Stimulated activated effector memory CD8-positive, alpha-beta T cell treated with anti-CD3 and anti-CD28 coated beads, Interleukin-12 subunit alpha, Interleukin-12 subunit beta, amount 100 ng/mL, for 72 hours (primary cell): ENCODE measurements around the gene CACNB4.
"Not testable (repeated sequence)": the region's sequence is repeated elsewhere in the genome, so short reads cannot be mapped to it uniquely, and the experiment has no call there.

Experiments
- ATAC-seq: fragments of 150-1000 bp; cut with Tn5 transposase; 2 replicates; pipeline ENCODE4 v1.10.0; 2021
- DNase-seq, 2 donors: peaks; one replicate each; pipeline ENCODE4 v3.0.0; 2021 to 2022; ENCODE audit warnings: low spot score in 2 of 2
- H3K27ac Mint-ChIP-seq: one replicate; pipeline ENCODE4 v1.8.0; 2022; ENCODE audit warnings: mild to moderate bottlenecking, mixed read lengths
- H3K36me3 Mint-ChIP-seq: one replicate; pipeline ENCODE4 v1.8.0; 2022; ENCODE audit warnings: mild to moderate bottlenecking, mixed read lengths
- H3K4me1 Mint-ChIP-seq: one replicate; pipeline ENCODE4 v1.8.0; 2022; ENCODE audit warnings: mixed read lengths
- H3K4me3 Mint-ChIP-seq: one replicate; pipeline ENCODE4 v1.8.0; 2022; ENCODE audit warnings: mild to moderate bottlenecking, mixed read lengths
- H3K9me3 Mint-ChIP-seq: one replicate; pipeline ENCODE4 v1.8.0; 2022; ENCODE audit warnings: mixed read lengths

The CACNB4 gene

GRCh38 chr2:152049541-152049940 lies 49.3 kb downstream of the CACNB4 start:
- H3K4me3 Mint-ChIP-seq = no peak overlapping the region
- no peak for ATAC-seq
- no peak for DNase-seq
- no peaks in the 10 kb centered on the region for H3K36me3 Mint-ChIP-seq
- H3K9me3 Mint-ChIP-seq = no peaks in the 10 kb centered on the region
- no peak overlapping the region for H3K27ac Mint-ChIP-seq
- H3K4me1 Mint-ChIP-seq = no peaks in the 10 kb centered on the region

DNA sequence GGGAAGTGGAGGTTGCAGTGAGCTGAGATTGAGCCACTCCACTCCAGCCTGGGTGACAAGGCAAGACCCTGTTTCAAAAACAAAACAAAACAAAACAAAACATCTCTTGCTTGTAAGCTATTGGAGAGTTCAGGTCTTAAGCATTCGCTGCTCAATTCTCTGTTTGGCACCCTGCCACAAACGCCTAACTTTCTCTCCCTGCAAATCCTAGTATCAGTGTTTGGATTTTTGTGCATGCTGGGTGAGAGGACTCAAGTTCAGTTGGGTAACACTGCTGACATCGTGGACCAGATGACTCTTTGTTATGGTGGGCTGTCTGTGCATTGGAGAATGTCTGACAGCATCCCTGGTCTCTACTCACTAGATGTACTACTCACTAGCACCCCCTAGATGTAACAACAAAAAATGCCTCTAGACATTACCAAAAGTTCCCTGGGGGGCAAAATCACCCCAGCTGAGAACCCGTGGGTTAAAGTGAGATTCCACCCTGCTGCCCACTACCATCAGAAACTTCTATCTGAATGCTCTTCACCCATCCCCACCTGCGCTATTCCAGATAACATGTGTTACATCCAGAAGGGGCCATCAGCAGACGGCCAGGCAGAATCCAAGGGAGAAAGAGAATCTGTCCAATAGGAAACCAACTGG lies 50.9 kb downstream of the CACNB4 start:
- H3K4me3 Mint-ChIP-seq = no peak overlapping the region
- no peaks in the 10 kb centered on the region for H3K36me3 Mint-ChIP-seq
- no peaks in the 10 kb centered on the region for H3K9me3 Mint-ChIP-seq
- no peak overlapping the region for H3K27ac Mint-ChIP-seq
- ATAC-seq (no peak), DNase-seq (no peak)
- no peaks in the 10 kb centered on the region for H3K4me1 Mint-ChIP-seq

GRCh38 chr2:152046940-152047339 lies 51.9 kb downstream of the CACNB4 start:
- Mint-ChIP-seq H3K4me1 (no peaks in the 10 kb centered on the region), H3K9me3 (no peaks in the 10 kb centered on the region), H3K36me3 (no peaks in the 10 kb centered on the region), H3K27ac (no peak overlapping the region), H3K4me3 (no peak overlapping the region)
- ATAC-seq = no peak
- no peak for DNase-seq

DNA sequence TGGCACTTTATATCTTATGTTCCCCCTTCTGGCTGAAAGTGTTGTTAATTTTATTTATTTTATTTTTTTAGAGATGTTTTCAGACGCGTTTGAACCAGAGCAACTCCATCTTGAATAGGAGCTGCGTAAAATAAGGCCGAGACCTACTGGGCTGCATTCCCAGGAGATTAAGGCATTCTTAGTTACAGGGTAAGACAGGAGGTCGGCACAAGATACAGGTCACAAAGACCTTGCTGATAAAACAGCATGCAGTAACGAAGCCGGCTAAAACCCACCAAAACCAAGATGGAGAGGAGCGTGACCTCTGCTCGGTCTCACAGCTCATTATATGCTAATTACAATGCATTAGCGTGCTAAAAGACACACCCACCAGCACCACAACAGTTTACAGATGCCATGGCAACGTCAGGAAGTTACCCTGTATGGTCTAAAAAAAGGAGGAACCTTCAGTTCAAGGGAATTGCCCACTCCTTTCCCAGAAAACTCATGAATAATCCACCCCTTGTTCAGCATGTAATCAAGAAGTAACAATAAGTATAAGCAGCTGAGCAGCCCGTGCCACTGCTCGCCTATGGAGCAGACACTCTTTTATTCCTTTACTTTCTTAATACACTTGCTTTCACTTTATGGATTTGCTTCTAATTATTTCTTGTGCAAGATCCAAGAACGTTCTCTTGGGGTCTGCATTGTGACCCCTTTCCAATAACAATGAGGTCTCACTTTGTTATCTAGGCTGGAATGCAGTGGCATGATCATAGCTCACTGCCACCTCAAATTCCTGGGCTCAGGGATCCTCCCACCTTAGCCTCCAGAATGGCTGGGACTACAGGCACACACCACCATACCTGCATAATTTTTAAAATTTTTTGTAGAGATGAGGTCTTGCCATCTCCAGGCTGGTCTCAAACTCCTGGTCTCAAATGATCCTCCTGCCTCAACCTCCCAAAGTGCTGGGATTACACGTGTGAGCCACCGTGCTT lies 55.9 kb downstream of the CACNB4 start:
- Mint-ChIP-seq H3K9me3 (no peaks in the 10 kb centered on the region), H3K36me3 (no peaks in the 10 kb centered on the region), H3K4me1 (no peaks in the 10 kb centered on the region), H3K4me3 (no peak overlapping the region), H3K27ac (no peak overlapping the region)
- ATAC-seq (no peak), DNase-seq (no peak)

DNA sequence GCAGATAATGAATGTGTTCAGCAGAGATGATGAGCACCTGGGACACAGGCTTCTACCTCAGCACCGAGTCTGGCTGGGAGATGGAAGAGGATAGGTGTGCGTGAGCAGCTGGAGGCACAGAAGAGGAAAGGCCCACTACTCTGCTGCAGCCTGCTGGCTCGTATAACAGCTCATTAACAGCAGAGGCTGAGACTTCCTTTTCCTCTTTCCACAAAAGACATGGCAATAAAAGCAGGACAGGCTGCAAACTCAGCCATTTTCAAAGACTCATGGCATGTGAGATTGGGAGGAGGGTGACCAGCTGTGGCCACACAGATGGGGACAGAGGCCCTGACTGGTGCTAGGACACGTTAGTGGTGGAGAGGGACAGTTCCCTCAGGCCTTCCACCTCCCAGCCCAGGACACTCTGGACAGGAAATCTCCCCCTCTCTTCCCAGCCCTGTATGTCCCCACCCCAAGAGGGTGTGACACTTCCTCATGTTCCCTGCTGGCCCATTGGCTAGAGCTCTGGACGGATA lies 60.3 kb downstream of the CACNB4 start:
- no peak overlapping the region for H3K4me3 Mint-ChIP-seq
- H3K4me1 Mint-ChIP-seq = no peaks in the 10 kb centered on the region
- ATAC-seq (no peak), DNase-seq (no peak)
- H3K27ac Mint-ChIP-seq = no peak overlapping the region
- no peaks in the 10 kb centered on the region for H3K36me3 Mint-ChIP-seq
- no peaks in the 10 kb centered on the region for H3K9me3 Mint-ChIP-seq

DNA sequence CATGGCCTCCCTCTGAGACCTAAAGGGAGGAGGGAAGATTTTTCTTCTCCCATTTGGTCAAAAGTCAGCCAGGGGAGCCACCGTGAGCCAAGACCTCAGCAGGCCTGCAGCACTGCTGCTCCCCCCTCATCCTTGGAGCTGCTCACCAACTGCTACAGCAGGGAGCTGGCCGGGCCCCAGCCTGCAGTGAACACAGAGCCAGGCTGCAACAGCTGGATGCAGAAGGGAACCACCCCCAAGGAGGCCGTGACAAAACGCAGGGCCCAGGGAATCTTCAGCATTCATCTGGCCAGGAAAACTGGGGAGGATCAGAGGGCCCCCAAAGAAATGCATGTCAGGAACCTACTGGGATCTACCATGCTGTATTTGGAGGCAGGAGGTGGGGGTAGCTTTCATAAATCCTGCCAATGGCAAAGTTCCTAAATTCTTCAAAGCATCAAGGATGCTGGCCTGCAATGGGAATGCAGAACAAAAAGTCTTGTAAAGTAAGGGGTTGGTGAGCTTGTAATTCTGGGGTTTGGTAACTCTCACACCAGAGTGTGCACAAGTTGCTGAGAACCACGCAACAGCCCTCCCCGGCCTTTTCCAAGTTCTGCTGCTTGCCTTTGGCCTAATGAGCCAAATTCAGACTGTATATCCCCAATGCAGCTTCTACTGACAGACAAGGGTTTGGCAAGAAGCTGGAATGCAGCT lies 61.0 kb downstream of the CACNB4 start:
- no peaks in the 10 kb centered on the region for H3K4me1 Mint-ChIP-seq
- H3K36me3 Mint-ChIP-seq = no peaks in the 10 kb centered on the region
- no peak for ATAC-seq
- DNase-seq = no peak
- no peak overlapping the region for H3K27ac Mint-ChIP-seq
- no peaks in the 10 kb centered on the region for H3K9me3 Mint-ChIP-seq
- no peak overlapping the region for H3K4me3 Mint-ChIP-seq

DNA sequence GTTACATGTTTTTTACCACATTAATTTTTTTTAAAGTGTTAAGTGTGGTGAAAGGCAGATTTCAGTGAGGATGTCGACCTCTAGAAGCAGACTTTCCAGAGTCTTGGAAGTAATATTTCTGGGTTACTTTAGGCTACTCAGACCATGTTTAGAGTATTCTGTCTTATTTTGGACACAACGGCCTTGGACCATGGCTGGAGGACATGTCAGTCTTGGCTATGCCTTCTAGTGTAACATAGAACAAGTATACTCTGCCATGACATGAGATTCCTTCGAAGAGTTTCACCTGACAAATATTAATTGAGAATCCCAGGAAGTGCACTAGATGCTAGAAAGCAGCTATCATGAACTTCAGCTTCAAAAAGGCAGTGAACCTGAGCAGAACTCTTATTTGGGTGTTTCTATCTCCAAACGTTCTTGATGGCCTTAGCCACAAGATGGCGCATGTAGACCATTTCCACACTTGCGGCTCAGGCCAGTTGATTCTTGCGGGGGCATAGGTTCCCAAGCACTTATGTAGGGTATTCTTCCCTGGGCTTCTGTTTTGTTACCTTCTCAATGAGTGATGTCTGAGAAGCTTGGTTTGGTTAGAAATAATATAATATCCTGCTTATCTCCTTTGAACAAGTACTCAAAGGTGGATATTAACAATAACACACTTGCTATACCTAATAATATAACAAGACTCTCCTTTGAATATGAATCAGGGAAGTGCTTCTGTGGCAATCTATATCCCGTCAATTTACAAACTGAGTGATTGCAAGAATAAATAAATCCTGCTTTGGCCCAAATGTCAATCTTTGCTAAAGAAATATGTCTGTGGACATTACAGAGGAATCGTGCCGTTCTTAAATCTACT lies 62.0 kb downstream of the CACNB4 start:
- Mint-ChIP-seq H3K9me3 (no peaks in the 10 kb centered on the region), H3K36me3 (no peaks in the 10 kb centered on the region), H3K4me3 (no peak overlapping the region), H3K4me1 (no peaks in the 10 kb centered on the region), H3K27ac (no peak overlapping the region)
- ATAC-seq = peak; percentile 74
- DNase-seq = peak; percentile 30 to 63

GRCh38 chr2:152034257-152034801 lies 64.5 kb downstream of the CACNB4 start:
- Mint-ChIP-seq H3K27ac (no peak overlapping the region), H3K4me3 (no peak overlapping the region), H3K9me3 (no peaks in the 10 kb centered on the region), H3K36me3 (no peaks in the 10 kb centered on the region), H3K4me1 (no peaks in the 10 kb centered on the region)
- DNase-seq = no peak
- no peak for ATAC-seq

- Mint-ChIP-seq H3K9me3 (no peaks in the 10 kb centered on the region), H3K36me3 (no peaks in the 10 kb centered on the region), H3K4me1 (no peaks in the 10 kb centered on the region), H3K27ac (no peak overlapping the region), H3K4me3 (no peak overlapping the region)
- ATAC-seq = no peak
- DNase-seq = no peak
Measured at GRCh38 chr2:152033011-152033925, 65.6 kb downstream of the CACNB4 start.

DNA sequence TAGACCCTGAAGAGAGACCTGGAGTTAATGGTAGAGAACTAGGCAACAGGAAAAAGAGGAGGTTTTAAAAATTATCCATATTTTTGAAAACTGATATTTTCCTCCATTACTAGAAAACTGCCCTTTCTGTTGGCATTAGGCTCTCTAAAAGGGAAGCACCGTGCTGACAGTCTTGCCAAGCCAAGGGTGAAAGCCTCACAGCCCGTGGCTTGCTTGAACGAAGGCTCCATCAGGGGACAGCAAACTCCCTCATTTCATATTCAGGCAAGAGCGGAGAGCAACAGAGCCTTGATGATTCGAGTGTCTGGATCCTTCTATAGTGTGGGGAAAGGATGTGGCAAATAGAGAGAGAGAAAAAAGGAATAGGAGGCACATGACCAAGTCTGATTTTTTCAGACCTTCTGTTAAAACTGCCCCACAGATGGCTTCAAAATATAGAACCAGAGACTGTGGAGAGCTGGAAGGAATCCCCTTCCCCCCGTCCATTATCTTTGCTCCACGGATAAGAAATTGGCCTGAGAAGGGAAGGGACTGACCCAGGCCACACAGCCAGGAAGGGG lies 67.0 kb downstream of the CACNB4 start:
- no peak for DNase-seq
- Mint-ChIP-seq H3K36me3 (no peaks in the 10 kb centered on the region), H3K27ac (no peak overlapping the region), H3K4me1 (no peaks in the 10 kb centered on the region), H3K4me3 (no peak overlapping the region), H3K9me3 (no peaks in the 10 kb centered on the region)
- no peak for ATAC-seq

- not testable (repeated sequence) for ATAC-seq, H3K9me3 Mint-ChIP-seq, H3K36me3 Mint-ChIP-seq, H3K27ac Mint-ChIP-seq, H3K4me1 Mint-ChIP-seq, H3K4me3 Mint-ChIP-seq, DNase-seq
Measured at GRCh38 chr2:152030596-152031328, 68.1 kb downstream of the CACNB4 start.

GRCh38 chr2:152028182-152028862 lies 70.5 kb downstream of the CACNB4 start:
- Mint-ChIP-seq H3K4me3 (no peak overlapping the region), H3K36me3 (no peaks in the 10 kb centered on the region), H3K27ac (no peak overlapping the region), H3K9me3 (no peaks in the 10 kb centered on the region), H3K4me1 (peaks cover 9% of the 10 kb centered on the region)
- no peak for ATAC-seq
- DNase-seq = no peak
